Activated CD4-positive, alpha-beta memory T cell treated with anti-CD3 and anti-CD28 coated beads for 36 hours (primary cell): Measurements from ENCODE around the gene ZNF684. TPM values are rescaled to one million over a fixed set of nuclear protein-coding genes. Genes with fewer than 3 reads are reported as not detected.
"Not testable (repeated sequence)": the region's sequence is repeated elsewhere in the genome, so short reads cannot be mapped to it uniquely, and the experiment has no call there.

Experiments used
- CTCF ChIA-PET: fragments of 350-600 bp; sonication (Branson Sonifier 250); formaldehyde crosslinking; loops from one replicate; lab custom pipeline; 2021; ENCODE audit warnings: antibody characterized with exemption, inconsistent platforms; lab: Charles Lee
- POLR2A ChIA-PET: fragments of 350-600 bp; sonication (Branson Sonifier 250); formaldehyde crosslinking; loops from one replicate; lab custom pipeline; 2021; ENCODE audit warnings: antibody characterized with exemption; lab: Charles Lee
- DNase-seq: peaks from one replicate; pipeline ENCODE4 v3.0.0-alpha.2; 2020
- H3K27ac Mint-ChIP-seq: one replicate; pipeline ENCODE4 v1.8.0; 2021; ENCODE audit warnings: mixed read lengths
- H3K27me3 Mint-ChIP-seq: one replicate; pipeline ENCODE4 v1.8.0; 2021; ENCODE audit warnings: mixed read lengths
- H3K36me3 Mint-ChIP-seq: one replicate; pipeline ENCODE4 v1.8.0; 2021; ENCODE audit warnings: mixed read lengths
- H3K4me1 Mint-ChIP-seq: one replicate; pipeline ENCODE4 v1.8.0; 2021; ENCODE audit warnings: low read depth, mixed read lengths
- H3K4me3 Mint-ChIP-seq: one replicate; pipeline ENCODE4 v1.8.0; 2021; ENCODE audit warnings: mild to moderate bottlenecking, mixed read lengths
- H3K9me3 Mint-ChIP-seq: one replicate; pipeline ENCODE4 v1.8.0; 2021; ENCODE audit warnings: mixed read lengths
- intact Hi-C: fragments of 100-400 bp; cut with micrococcal nuclease; formaldehyde crosslinking; loops from one replicate; pipeline ENCODE4 v1.15.1; 2023
- total RNA-seq, 2 experiments: library from RNA; stranded (reverse); gene quantifications; one replicate each; pipeline ENCODE4 v1.2.3, GENCODE V29; 2021

ZNF684 gene
- total RNA-seq = 1 to 10 TPM; 4.8 to 5.9 TPM

GRCh38 chr1:40531381-40532061 is at the start of gene ZNF684:
Gene ZNF684, plus strand, starts transcription at chr1:40531637. Its CDS starts 1,530 bp downstream, at chr1:40533167.
- H3K9me3 Mint-ChIP-seq = peaks cover 4% of the 10 kb centered on the region
- intact Hi-C loops = loop anchor here (1.0 to 5.0 kb wide), 4 partner anchors 23 to 161 kb away; partner anchors contain the start of genes EXO5 and NFYC

GRCh38 chr1:40495315-40495903 is 36.0 kb upstream of the ZNF684 start:
- Mint-ChIP-seq H3K27me3 (no peaks in the 10 kb centered on the region), H3K4me3 (no peak overlapping the region), H3K4me1 (peaks cover 2% of the 10 kb centered on the region), H3K36me3 (peaks cover 76% of the 10 kb centered on the region), H3K27ac (no peak overlapping the region), H3K9me3 (peaks cover 75% of the 10 kb centered on the region)
- CTCF ChIA-PET = no interaction called here
- no peak for DNase-seq
- intact Hi-C loops = no loop called here
- POLR2A ChIA-PET = interaction anchor here (0.5 kb wide), 1 partner anchor 371 kb away, joined by 3 read pairs; no protein-coding TSS in a partner anchor

More at GRCh38 chr1:40531381-40532061, at the start of gene ZNF684:
- ChIA-PET POLR2A (interaction anchor here (1.4 to 2.0 kb wide), 4 partner anchors 14 to 161 kb away, joined by 3 to 10 read pairs (median 4); partner anchors contain the start of gene ZFP69B), CTCF (interaction anchor here (0.9 to 2.8 kb wide), 13 partner anchors 10 to 388 kb away, joined by 3 to 15 read pairs (median 4); partner anchors contain the start of genes EXO5, NFYC and ZFP69B)
- Mint-ChIP-seq H3K27me3 (peaks cover 2% of the 10 kb centered on the region), H3K4me1 (peaks cover 19% of the 10 kb centered on the region), H3K27ac (peak within 1 kb of the TSS; percentile 84), H3K4me3 (peak within 1 kb of the TSS; percentile 96), H3K36me3 (peaks cover 12% of the 10 kb centered on the region)
- peak; percentile 92 for DNase-seq

- H3K27me3 Mint-ChIP-seq = not testable (repeated sequence)
Observed at GRCh38 chr1:40502651-40503050, 28.8 kb upstream of the ZNF684 start.

GRCh38 chr1:40507973-40508372 is 23.5 kb upstream of the ZNF684 start:
- H3K36me3 Mint-ChIP-seq = peaks cover 52% of the 10 kb centered on the region
- H3K4me1 Mint-ChIP-seq = peaks cover 11% of the 10 kb centered on the region
- peak overlapping the region; percentile 78 for H3K27ac Mint-ChIP-seq
- intact Hi-C loops = loop anchor here (1.0 to 2.0 kb wide), 3 partner anchors 23 to 57 kb away; partner anchors contain the start of genes ZFP69 and ZNF684
- POLR2A ChIA-PET = interaction anchor here (0.7 to 1.8 kb wide), 4 partner anchors 24 to 134 kb away, joined by 3 to 8 read pairs (median 6); partner anchors contain the start of genes ZFP69B and ZNF684
- DNase-seq = no peak
- CTCF ChIA-PET = interaction anchor here (0.6 to 3.5 kb wide), 3 partner anchors 25 to 70 kb away, joined by 3 to 15 read pairs (median 3); partner anchors contain the start of genes ZFP69B and ZNF684
- peaks cover 49% of the 10 kb centered on the region for H3K9me3 Mint-ChIP-seq
- peak overlapping the region; percentile 77 for H3K4me3 Mint-ChIP-seq
- H3K27me3 Mint-ChIP-seq = no peaks in the 10 kb centered on the region

More at GRCh38 chr1:40502651-40503050, 28.8 kb upstream of the ZNF684 start:
- Mint-ChIP-seq H3K36me3 (peaks cover 62% of the 10 kb centered on the region), H3K9me3 (peaks cover 71% of the 10 kb centered on the region)
- intact Hi-C loops, CTCF ChIA-PET, H3K4me1 Mint-ChIP-seq, POLR2A ChIA-PET, H3K27ac Mint-ChIP-seq, H3K4me3 Mint-ChIP-seq, DNase-seq: not testable (repeated sequence)

GRCh38 chr1:40508375-40509341 is 22.8 kb upstream of the ZNF684 start, which contains the start of gene EXO5:
Gene EXO5, plus strand, starts transcription at chr1:40508767. Its CDS starts 5,778 bp downstream, at chr1:40514545.
- H3K9me3 Mint-ChIP-seq = peaks cover 42% of the 10 kb centered on the region

GRCh38 chr1:40519517-40519916 is 11.9 kb upstream of the ZNF684 start:
- H3K9me3 Mint-ChIP-seq = peaks cover 67% of the 10 kb centered on the region
- intact Hi-C loops = no loop called here
- H3K36me3 Mint-ChIP-seq = peaks cover 37% of the 10 kb centered on the region
- POLR2A ChIA-PET = no interaction called here
- CTCF ChIA-PET = no interaction called here
- H3K27ac Mint-ChIP-seq = no peak overlapping the region
- H3K4me3 Mint-ChIP-seq = no peak overlapping the region
- no peak for DNase-seq
- H3K4me1 Mint-ChIP-seq = no peaks in the 10 kb centered on the region
- H3K27me3 Mint-ChIP-seq = peaks cover under 1% of the 10 kb centered on the region

More at GRCh38 chr1:40508375-40509341, 22.8 kb upstream of the ZNF684 start, which contains the start of gene EXO5:
- Mint-ChIP-seq H3K36me3 (peaks cover 49% of the 10 kb centered on the region), H3K27ac (peak within 1 kb of the TSS; percentile 78), H3K4me3 (peak within 1 kb of the TSS; percentile 77), H3K27me3 (no peaks in the 10 kb centered on the region), H3K4me1 (peaks cover 11% of the 10 kb centered on the region)
- ChIA-PET CTCF (interaction anchor here (0.6 to 3.5 kb wide), 4 partner anchors 24 to 170 kb away, joined by 3 to 15 read pairs (median 3); partner anchors contain the start of genes ZFP69B and ZNF684), POLR2A (interaction anchor here (0.7 to 1.8 kb wide), 5 partner anchors 21 to 134 kb away, joined by 3 to 8 read pairs (median 5); partner anchors contain the start of genes ZFP69B and ZNF684)
- DNase-seq = peak; percentile 92
- intact Hi-C loops = loop anchor here (1.0 to 2.0 kb wide), 3 partner anchors 23 to 57 kb away; partner anchors contain the start of genes ZFP69 and ZNF684

GRCh38 chr1:40530735-40531380 is 579 bp upstream of the ZNF684 start:
- peaks cover 19% of the 10 kb centered on the region for H3K4me1 Mint-ChIP-seq
- ChIA-PET CTCF (interaction anchor here (0.9 to 1.9 kb wide), 5 partner anchors 80 to 387 kb away, joined by 3 to 10 read pairs (median 3); partner anchors contain the start of gene ZFP69B), POLR2A (interaction anchor here (1.4 to 2.0 kb wide), 4 partner anchors 14 to 161 kb away, joined by 3 to 10 read pairs (median 4); partner anchors contain the start of gene ZFP69B)
- peak overlapping the region; percentile 96 for H3K4me3 Mint-ChIP-seq
- intact Hi-C loops = loop anchor here (1.0 to 5.0 kb wide), 3 partner anchors 23 to 161 kb away; partner anchors contain the start of genes EXO5 and NFYC
- peaks cover 2% of the 10 kb centered on the region for H3K27me3 Mint-ChIP-seq
- peaks cover 9% of the 10 kb centered on the region for H3K9me3 Mint-ChIP-seq
- H3K36me3 Mint-ChIP-seq = peaks cover 12% of the 10 kb centered on the region
- H3K27ac Mint-ChIP-seq = peak overlapping the region; percentile 84
- no peak for DNase-seq

GRCh38 chr1:40532062-40532389 is 589 bp downstream of the ZNF684 start:
- peaks cover 4% of the 10 kb centered on the region for H3K9me3 Mint-ChIP-seq
- DNase-seq = no peak
- peak overlapping the region; percentile 84 for H3K27ac Mint-ChIP-seq
- intact Hi-C loops = loop anchor here (1.0 to 5.0 kb wide), 2 partner anchors 81 to 160 kb away; partner anchors contain the start of gene NFYC
- peak overlapping the region; percentile 96 for H3K4me3 Mint-ChIP-seq
- POLR2A ChIA-PET = interaction anchor here (1.4 to 2.0 kb wide), 4 partner anchors 15 to 160 kb away, joined by 3 to 10 read pairs (median 4); partner anchors contain the start of gene ZFP69B
- peaks cover 2% of the 10 kb centered on the region for H3K27me3 Mint-ChIP-seq
- peaks cover 19% of the 10 kb centered on the region for H3K4me1 Mint-ChIP-seq
- CTCF ChIA-PET = interaction anchor here (0.6 to 2.8 kb wide), 23 partner anchors 10 to 420 kb away, joined by 3 to 15 read pairs (median 4); partner anchors contain the start of genes EXO5, NFYC and ZFP69B
- peaks cover 13% of the 10 kb centered on the region for H3K36me3 Mint-ChIP-seq

GRCh38 chr1:40532844-40533424 is 1.5 kb downstream of the ZNF684 start:
- Mint-ChIP-seq H3K27me3 (peaks cover 2% of the 10 kb centered on the region), H3K9me3 (peaks cover 2% of the 10 kb centered on the region), H3K4me3 (peak overlapping the region; percentile 96), H3K36me3 (peaks cover 14% of the 10 kb centered on the region), H3K4me1 (peaks cover 19% of the 10 kb centered on the region), H3K27ac (no peak overlapping the region)
- intact Hi-C loops = loop anchor here (1.0 to 5.0 kb wide), 3 partner anchors 82 to 317 kb away; partner anchors contain the start of gene NFYC
- ChIA-PET CTCF (interaction anchor here (0.6 to 2.8 kb wide), 26 partner anchors 9 to 420 kb away, joined by 3 to 15 read pairs (median 4); partner anchors contain the start of genes EXO5, NFYC and ZFP69B), POLR2A (interaction anchor here (2.0 kb wide), 1 partner anchor 83 kb away, joined by 10 read pairs; the partner anchor contains the start of gene ZFP69B)
- DNase-seq = peak; percentile 36
